Smooth muscle cell of trachea (primary cell): ENCODE data around the gene WDR19. TPM values are rescaled to one million over a fixed set of nuclear protein-coding genes. Genes with fewer than 3 reads are reported as not detected.

Source experiments
- total RNA-seq: library from RNA; depleted of rRNA; stranded (reverse); fragments of >200 nt; gene quantifications from 2 replicates; pipeline ENCODE4 v1.2.1, GENCODE V29; 2014

Gene WDR19
- 34.4 and 42.6 TPM in 2 replicates for total RNA-seq

GRCh38 chr4:39181905-39182638 lies at the start of gene WDR19:
Gene WDR19 (plus strand): TSS chr4:39182529. CDS start chr4:39182558, 29 bp downstream.

Other genes starting within 250 kb of the WDR19 start
- 0.15 TPM in 1 of 2 replicates, not detected in the other for gene TMEM156, start 150.1 kb upstream of the WDR19 start, total RNA-seq
- 55.9 and 83.2 TPM in 2 replicates for gene KLHL5, start 120.3 kb upstream of the WDR19 start, total RNA-seq
- gene RFC1, start 183.8 kb downstream of the WDR19 start, total RNA-seq: 35.7 and 65.9 TPM in 2 replicates
- gene KLB, start 224.4 kb downstream of the WDR19 start, total RNA-seq: 0.15 TPM in 1 of 2 replicates, not detected in the other